Astrocyte (in vitro differentiated cells and primary cell): Measurements from ENCODE around the gene ITPR2. TPM values are rescaled to one million over a fixed set of nuclear protein-coding genes. Genes with fewer than 3 reads are reported as not detected.

Experiments
- DNase-seq: peaks from one replicate; pipeline ENCODE4 v3.0.0-alpha.2; 2010; ENCODE audit warnings: low read depth
- FAIRE-seq: peaks from 2 replicates; lab custom pipeline; 2011; peaks lifted over from hg19 to GRCh38; lab: Jason Lieb, UNC
- H2AFZ ChIP-seq: 2 replicates; pipeline ENCODE4 v1.6.0; 2012; ENCODE audit warnings: low read depth, low read length, inconsistent platforms
- H3K27ac ChIP-seq: 2 replicates; pipeline ENCODE4 v1.5.1; 2011; ENCODE audit warnings: low read depth, low read length, inconsistent platforms
- H3K27me3 ChIP-seq: 2 replicates; pipeline ENCODE4 v1.6.0; 2011; ENCODE audit warnings: low read length, inconsistent platforms; ENCODE audit not compliant: insufficient read depth
- H3K36me3 ChIP-seq: 2 replicates; pipeline ENCODE4 v1.5.1; 2011; ENCODE audit warnings: low read length, inconsistent platforms; ENCODE audit not compliant: insufficient read depth
- H3K4me1 ChIP-seq: 2 replicates; pipeline ENCODE4 v1.5.1; 2011; ENCODE audit warnings: low read length, inconsistent platforms; ENCODE audit not compliant: insufficient read depth
- H3K4me2 ChIP-seq: 2 replicates; pipeline ENCODE4 v1.6.0; 2012; ENCODE audit warnings: low read length, inconsistent platforms
- H3K4me3 ChIP-seq: 2 replicates; pipeline ENCODE4 v1.5.1; 2011; ENCODE audit warnings: low read depth, mild to moderate bottlenecking, low read length, inconsistent platforms; ENCODE audit not compliant: insufficient read depth
- H3K79me2 ChIP-seq: 2 replicates; pipeline ENCODE4 v1.6.0; 2012; ENCODE audit warnings: mild to moderate bottlenecking, low read length, inconsistent platforms; ENCODE audit not compliant: insufficient read depth
- H3K9ac ChIP-seq: 2 replicates; pipeline ENCODE4 v1.6.0; 2012; ENCODE audit warnings: mild to moderate bottlenecking, low read length, inconsistent platforms
- H3K9me3 ChIP-seq: 2 replicates; pipeline ENCODE4 v1.5.1; 2012; ENCODE audit warnings: low read depth, mild to moderate bottlenecking, low read length, inconsistent platforms; ENCODE audit not compliant: insufficient read depth
- H4K20me1 ChIP-seq: 2 replicates; pipeline ENCODE4 v1.6.0; 2012; ENCODE audit warnings: low read length, inconsistent platforms; ENCODE audit not compliant: insufficient read depth
- H3K27ac Mint-ChIP-seq: one replicate; pipeline ENCODE4 v1.8.0; 2021; ENCODE audit warnings: mild to moderate bottlenecking, mixed read lengths; ENCODE audit not compliant: unreplicated experiment
- H3K27me3 Mint-ChIP-seq: one replicate; pipeline ENCODE4 v1.8.0; 2021; ENCODE audit warnings: low read depth, mixed read lengths; ENCODE audit not compliant: unreplicated experiment
- H3K36me3 Mint-ChIP-seq: one replicate; pipeline ENCODE4 v1.8.0; 2021; ENCODE audit warnings: low read depth, mixed read lengths; ENCODE audit not compliant: unreplicated experiment
- H3K4me1 Mint-ChIP-seq: one replicate; pipeline ENCODE4 v1.8.0; 2021; ENCODE audit warnings: low read depth, mixed read lengths; ENCODE audit not compliant: unreplicated experiment
- H3K4me3 Mint-ChIP-seq: one replicate; pipeline ENCODE4 v1.8.0; 2021; ENCODE audit warnings: mild to moderate bottlenecking, moderate library complexity, mixed read lengths; ENCODE audit not compliant: unreplicated experiment
- H3K9me3 Mint-ChIP-seq: one replicate; pipeline ENCODE4 v1.8.0; 2021; ENCODE audit warnings: mild to moderate bottlenecking, mixed read lengths; ENCODE audit not compliant: unreplicated experiment
- CTCF ChIP-seq: IDR thresholded peaks from 2 replicates; pipeline ENCODE4 v1.5.1; 2011; ENCODE audit warnings: low read depth, mild to moderate bottlenecking, inconsistent platforms, low read length, moderate library complexity; ENCODE audit not compliant: insufficient read depth
- EZH2 ChIP-seq: IDR thresholded peaks from 2 replicates; pipeline ENCODE4 v1.6.1; 2012; ENCODE audit warnings: mild to moderate bottlenecking, low read length, inconsistent platforms; ENCODE audit not compliant: insufficient read depth
- total RNA-seq: library from RNA; stranded (reverse); gene quantifications from 2 replicates; pipeline ENCODE4 v1.2.1, GENCODE V29; 2021

Gene ITPR2
- total RNA-seq, 1 donor from 2014 or later, result 24.4 TPM

DNA sequence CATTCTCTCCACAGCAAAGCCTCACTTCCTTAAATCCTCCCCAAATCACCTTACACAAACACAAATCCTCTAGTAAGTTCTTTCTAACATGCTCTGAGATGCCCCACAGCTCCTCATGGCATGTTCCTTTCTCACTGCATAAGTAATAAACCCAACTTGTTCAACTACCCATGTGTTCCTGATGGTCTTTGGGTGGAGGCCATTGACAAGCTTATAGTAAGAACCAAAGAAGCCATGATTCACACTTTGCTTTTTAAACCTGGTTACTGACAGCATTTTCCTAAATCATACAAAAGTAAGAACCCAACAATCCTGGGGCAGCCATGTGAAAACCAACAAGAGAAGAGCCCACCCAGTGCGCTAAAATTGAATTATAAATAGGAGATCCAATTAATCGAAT, 138.6 kb downstream of the ITPR2 start:
- no peaks in the 10 kb centered on the region for H3K27me3 ChIP-seq
- no peaks in the 10 kb centered on the region for H3K9me3 Mint-ChIP-seq
- FAIRE-seq, result no peak
- H2AFZ ChIP-seq, result no peak overlapping the region
- H3K27me3 Mint-ChIP-seq, result no peaks in the 10 kb centered on the region
- peaks cover 27% of the 10 kb centered on the region for H3K4me1 ChIP-seq
- H3K27ac Mint-ChIP-seq, result no peak overlapping the region
- H3K4me2 ChIP-seq, result no peak overlapping the region
- H3K9me3 ChIP-seq, result no peaks in the 10 kb centered on the region
- no peaks in the 10 kb centered on the region for H3K79me2 ChIP-seq
- H3K27ac ChIP-seq, result no peak overlapping the region
- no peaks in the 10 kb centered on the region for H4K20me1 ChIP-seq
- H3K4me3 Mint-ChIP-seq, result no peak overlapping the region
- peaks cover 15% of the 10 kb centered on the region for H3K36me3 Mint-ChIP-seq
- no peaks in the 10 kb centered on the region for H3K36me3 ChIP-seq
- H3K4me3 ChIP-seq, result no peak overlapping the region
- no peak overlapping the region for H3K9ac ChIP-seq
- peaks cover 28% of the 10 kb centered on the region for H3K4me1 Mint-ChIP-seq
- no peak for DNase-seq
- TF ChIP-seq EZH2 (no peak), CTCF (no peak)

DNA sequence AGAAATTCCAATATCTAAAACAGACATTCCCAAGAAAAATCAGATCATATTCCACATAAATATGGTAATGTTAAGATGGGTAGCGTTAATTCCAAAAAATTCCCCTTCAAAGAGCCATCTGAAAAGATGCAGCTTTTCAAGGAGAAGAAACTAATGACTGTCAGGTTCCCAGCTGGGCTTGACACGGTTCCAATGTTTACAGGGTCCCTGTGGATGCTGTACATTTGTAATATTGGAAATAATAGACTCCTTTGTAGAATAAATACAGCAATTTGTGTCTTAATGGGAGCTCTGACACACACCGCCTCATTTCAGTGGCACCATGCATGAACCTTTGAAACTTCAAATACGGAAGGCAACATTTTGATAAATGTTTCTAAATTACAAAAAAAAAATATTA, 140.6 kb downstream of the ITPR2 start:
- Histone ChIP-seq H4K20me1 (no peaks in the 10 kb centered on the region), H3K4me2 (peak overlapping the region; percentile 81)
- no peak for FAIRE-seq

More for the DNA sequence above, 140.6 kb downstream of the ITPR2 start:
- DNase-seq, result no peak
- Histone ChIP-seq H2AFZ (no peak overlapping the region), H3K9me3 (no peaks in the 10 kb centered on the region), H3K27me3 (no peaks in the 10 kb centered on the region), H3K9ac (peak overlapping the region; percentile 58), H3K79me2 (no peaks in the 10 kb centered on the region), H3K4me3 (no peak overlapping the region), H3K27ac (peak overlapping the region; percentile 86), H3K36me3 (no peaks in the 10 kb centered on the region), H3K4me1 (peaks cover 27% of the 10 kb centered on the region)
- peaks cover 9% of the 10 kb centered on the region for H3K36me3 Mint-ChIP-seq
- no peak for TF ChIP-seq EZH2
- TF ChIP-seq CTCF, result no peak
- H3K4me1 Mint-ChIP-seq, result peaks cover 28% of the 10 kb centered on the region
- no peak overlapping the region for H3K4me3 Mint-ChIP-seq
- no peaks in the 10 kb centered on the region for H3K9me3 Mint-ChIP-seq
- peak overlapping the region; percentile 94 for H3K27ac Mint-ChIP-seq
- H3K27me3 Mint-ChIP-seq, result no peaks in the 10 kb centered on the region
